OCI-M1 (cell line): ENCODE measurements around the gene DMRTA1.
"Not testable (repeated sequence)": the region's sequence is repeated elsewhere in the genome, so short reads cannot be mapped to it uniquely, and the experiment has no call there.

Experiments
- DNase-seq: peaks from one replicate; lab custom pipeline; 2025; lab: John Stamatoyannopoulos, UW

Gene DMRTA1

GRCh38 chr9:22463205-22463604 is 16.6 kb downstream of the DMRTA1 start:
- no peak for DNase-seq

GRCh38 chr9:22469928-22470544 is 23.4 kb downstream of the DMRTA1 start:
- peak; percentile 79 for DNase-seq

GRCh38 chr9:22481566-22481965 is 34.9 kb downstream of the DMRTA1 start:
- no peak for DNase-seq

- DNase-seq = no peak
These were observed 37.0 kb downstream of the DMRTA1 start for GRCh38 chr9:22483528-22484070.

- not testable (repeated sequence) for DNase-seq
These were observed 49.6 kb downstream of the DMRTA1 start for GRCh38 chr9:22496197-22496596.
